Testis (tissue), 3 donors: ENCODE data around the gene DPP10. TPM values are rescaled to one million over a fixed set of nuclear protein-coding genes. Genes with fewer than 3 reads are reported as not detected.

Source experiments
- DNase-seq: peaks from one replicate; pipeline ENCODE4 v3.0.0-alpha.2; 2019
- H3K27ac ChIP-seq, 2 donors: fragments of 200-600 bp; sonication (generic); one replicate each; pipeline ENCODE4 v1.5.1; 2019
- H3K27me3 ChIP-seq: fragments of 200-600 bp; sonication (generic); one replicate; pipeline ENCODE4 v1.5.1; 2019
- H3K36me3 ChIP-seq: fragments of 200-600 bp; sonication (generic); one replicate; pipeline ENCODE4 v1.5.1; 2017; ENCODE audit warnings: low read depth; ENCODE audit errors: missing control alignments
- H3K4me1 ChIP-seq: fragments of 200-600 bp; sonication (generic); one replicate; pipeline ENCODE4 v1.5.1; 2019
- H3K4me3 ChIP-seq, 2 donors: fragments of 200-600 bp; sonication (generic); one replicate each; pipeline ENCODE4 v1.5.1; 2017 to 2019
- H3K9me3 ChIP-seq: fragments of 200-600 bp; sonication (generic); one replicate; pipeline ENCODE4 v1.5.1; 2017
- POLR2A ChIP-seq: fragments of 450-650 bp; IDR thresholded peaks from one replicate; pipeline ENCODE4 v1.6.1; 2017; ENCODE audit warnings: antibody characterized with exemption, mild to moderate bottlenecking, moderate library complexity
- WGBS, 2 donors: methylation state at CpG; one replicate each; pipeline ENCODE4 v1.1.5; 2018; 5-methylcytosine and 5-hydroxymethylcytosine counted together
- intact Hi-C: fragments of 100-400 bp; cut with DNase I; formaldehyde crosslinking; loops from one replicate; pipeline ENCODE4 v1.15.1; 2023; ENCODE audit warnings: low total_unique reads
- polyA plus RNA-seq: library from polyadenylated mRNA; stranded (reverse); fragments of 350-450 nt; fragmentation: Illumina TruSeq; extraction: RNeasy Lipid Tissue Mini Kit (QIAGEN cat#74804); gene quantifications from one replicate; pipeline ENCODE4 v1.2.3, GENCODE V29; 2014; ENCODE audit warnings: low read depth, low replicate concordance; ENCODE audit not compliant: insufficient read depth
- total RNA-seq, 2 donors: library from RNA; depleted of rRNA; stranded (reverse); fragments of >200 nt; gene quantifications; one replicate each; pipeline ENCODE4 v1.2.3, GENCODE V29; 2016
- TF ChIP-seq, protein P1 (sequence below), 3 experiments: fragments of 450-650 bp in 2 of 3; fragments of 200-600 bp in 1 of 3; sonication (generic) in 1 of 3; IDR thresholded peaks; one replicate each; pipeline ENCODE4 v1.5.1; 2016 to 2019; ENCODE audit warnings: antibody characterized with exemption in 3 of 3, mild to moderate bottlenecking in 2 of 3, moderate library complexity in 1 of 3

Gene DPP10
- total and polyA plus RNA-seq, 3 donors from 2014 or later = 1.7 to 6.7 (median 6.7) TPM

GRCh38 chr2:114929225-114929624 is 486.8 kb downstream of the DPP10 start:
- TF ChIP-seq, protein P1, sequence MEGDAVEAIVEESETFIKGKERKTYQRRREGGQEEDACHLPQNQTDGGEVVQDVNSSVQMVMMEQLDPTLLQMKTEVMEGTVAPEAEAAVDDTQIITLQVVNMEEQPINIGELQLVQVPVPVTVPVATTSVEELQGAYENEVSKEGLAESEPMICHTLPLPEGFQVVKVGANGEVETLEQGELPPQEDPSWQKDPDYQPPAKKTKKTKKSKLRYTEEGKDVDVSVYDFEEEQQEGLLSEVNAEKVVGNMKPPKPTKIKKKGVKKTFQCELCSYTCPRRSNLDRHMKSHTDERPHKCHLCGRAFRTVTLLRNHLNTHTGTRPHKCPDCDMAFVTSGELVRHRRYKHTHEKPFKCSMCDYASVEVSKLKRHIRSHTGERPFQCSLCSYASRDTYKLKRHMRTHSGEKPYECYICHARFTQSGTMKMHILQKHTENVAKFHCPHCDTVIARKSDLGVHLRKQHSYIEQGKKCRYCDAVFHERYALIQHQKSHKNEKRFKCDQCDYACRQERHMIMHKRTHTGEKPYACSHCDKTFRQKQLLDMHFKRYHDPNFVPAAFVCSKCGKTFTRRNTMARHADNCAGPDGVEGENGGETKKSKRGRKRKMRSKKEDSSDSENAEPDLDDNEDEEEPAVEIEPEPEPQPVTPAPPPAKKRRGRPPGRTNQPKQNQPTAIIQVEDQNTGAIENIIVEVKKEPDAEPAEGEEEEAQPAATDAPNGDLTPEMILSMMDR (IDR thresholded peaks at IDR 0.05) = no peak
- TF ChIP-seq POLR2A = no peak
- Histone ChIP-seq H3K27me3 (no peaks in the 10 kb centered on the region), H3K36me3 (no peaks in the 10 kb centered on the region), H3K4me1 (peaks cover 10% of the 10 kb centered on the region), H3K9me3 (no peaks in the 10 kb centered on the region), H3K4me3 (no peak overlapping the region), H3K27ac (no peak overlapping the region)
- intact Hi-C loops = no loop called here
- WGBS, 2 donors = 91 to 95% methylated on average over 7 of the region's 7 CpGs
- DNase-seq = no peak

DNA sequence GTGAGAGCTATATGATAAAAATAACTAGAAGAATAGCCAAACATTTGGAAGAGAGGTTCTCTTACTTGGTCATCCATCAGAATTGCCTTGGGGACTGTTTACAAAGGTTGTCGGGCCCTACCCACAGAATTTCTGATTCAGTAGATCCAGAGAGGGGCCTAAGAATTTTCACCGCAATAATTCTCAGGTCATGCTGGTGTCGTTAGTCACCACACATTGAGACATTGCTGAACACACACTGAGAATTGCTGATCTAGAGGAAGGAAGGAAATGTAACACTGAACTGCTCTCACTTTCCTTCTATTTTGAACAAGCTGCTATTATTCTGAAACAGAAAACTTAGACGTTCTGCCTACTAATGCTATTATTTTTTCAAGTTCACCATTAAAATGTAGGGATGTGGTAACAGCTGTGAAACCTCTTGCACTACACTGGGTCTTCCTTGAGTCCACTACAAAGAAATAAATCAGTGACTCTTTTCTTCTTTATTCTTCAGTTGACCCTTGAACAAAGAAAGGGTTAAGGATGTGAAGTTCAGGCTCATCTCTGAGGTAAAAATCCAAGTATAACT is 491.3 kb downstream of the DPP10 start:
- Histone ChIP-seq H3K4me3 (no peak overlapping the region), H3K9me3 (no peaks in the 10 kb centered on the region), H3K4me1 (no peaks in the 10 kb centered on the region), H3K27ac (no peak overlapping the region), H3K36me3 (no peaks in the 10 kb centered on the region), H3K27me3 (no peaks in the 10 kb centered on the region)
- WGBS, 2 donors = 80 to 82% methylated on average over 4 of the region's 4 CpGs
- no peak for TF ChIP-seq POLR2A
- intact Hi-C loops = no loop called here
- no peak for DNase-seq

DNA sequence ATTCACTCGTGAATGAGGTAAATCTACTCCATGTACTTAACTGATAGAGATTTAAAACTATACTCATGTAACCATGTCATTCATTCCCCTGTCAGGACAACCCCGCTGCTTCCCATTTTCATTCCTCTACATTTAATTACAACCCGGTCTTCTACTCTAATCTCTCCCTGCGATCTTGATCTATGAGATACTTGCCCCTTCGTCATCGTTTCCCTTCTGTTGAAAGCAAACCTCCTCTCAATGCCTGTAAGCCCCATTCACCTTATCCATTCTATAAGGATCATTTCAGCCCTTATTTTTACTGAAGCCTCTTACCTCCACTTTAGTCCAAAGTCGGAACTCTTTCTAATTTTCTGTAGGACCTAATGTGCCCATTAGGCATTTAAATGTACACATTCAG is 492.6 kb downstream of the DPP10 start:
- Histone ChIP-seq H3K27me3 (no peaks in the 10 kb centered on the region), H3K4me1 (no peaks in the 10 kb centered on the region), H3K9me3 (no peaks in the 10 kb centered on the region), H3K36me3 (no peaks in the 10 kb centered on the region), H3K27ac (no peak overlapping the region), H3K4me3 (no peak overlapping the region)
- DNase-seq = no peak
- TF ChIP-seq, protein P1 (IDR thresholded peaks at IDR 0.05) = no peak
- no peak for TF ChIP-seq POLR2A
- intact Hi-C loops = no loop called here
- WGBS, 2 donors = 75 to 81% methylated on average over 7 of the region's 7 CpGs

DNA sequence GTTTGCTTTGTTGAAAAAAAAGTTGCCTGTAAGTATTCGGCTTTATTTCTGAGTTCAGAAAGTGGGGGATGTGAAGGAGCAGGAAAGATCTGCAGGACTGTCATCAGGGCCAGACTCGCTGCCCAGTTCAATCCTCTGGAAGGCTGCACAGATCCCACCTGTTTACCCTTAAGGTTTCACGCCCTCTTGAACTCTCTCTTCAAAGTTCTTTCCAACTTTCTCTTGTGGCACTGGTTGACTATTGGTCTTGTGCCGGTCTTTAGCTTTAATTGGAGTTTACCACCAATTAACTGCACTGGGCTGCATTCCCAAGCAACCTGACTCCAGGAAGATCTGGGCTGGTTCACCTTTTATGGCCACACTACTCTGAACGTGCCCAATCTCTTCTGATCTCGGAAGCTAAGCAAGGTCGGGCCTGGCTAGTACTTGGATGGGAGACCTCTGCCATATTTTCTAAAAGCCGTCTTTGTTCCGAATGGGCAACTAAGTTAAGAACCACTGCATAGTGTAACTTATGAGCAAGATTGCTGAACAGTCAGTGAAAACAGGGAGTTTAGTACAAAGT is 495.0 kb downstream of the DPP10 start:
- no peak for DNase-seq
- Histone ChIP-seq H3K27ac (no peak overlapping the region), H3K27me3 (no peaks in the 10 kb centered on the region), H3K9me3 (no peaks in the 10 kb centered on the region), H3K4me3 (no peak overlapping the region), H3K4me1 (no peaks in the 10 kb centered on the region), H3K36me3 (no peaks in the 10 kb centered on the region)
- TF ChIP-seq, protein P1 (IDR thresholded peaks at IDR 0.05) = no peak
- no peak for TF ChIP-seq POLR2A
- intact Hi-C loops = no loop called here
- WGBS, 2 donors = 71 to 78% methylated on average over 9 of the region's 9 CpGs

- WGBS, 2 donors = 76 to 82% methylated on average over 3 of the region's 3 CpGs
- TF ChIP-seq, protein P1 (IDR thresholded peaks at IDR 0.05) = no peak
- no peak for TF ChIP-seq POLR2A
- Histone ChIP-seq H3K27me3 (no peaks in the 10 kb centered on the region), H3K4me3 (no peak overlapping the region), H3K27ac (no peak overlapping the region), H3K4me1 (no peaks in the 10 kb centered on the region), H3K36me3 (no peaks in the 10 kb centered on the region), H3K9me3 (no peaks in the 10 kb centered on the region)
- intact Hi-C loops = no loop called here
- DNase-seq = no peak
Measured at GRCh38 chr2:114940785-114941458, 498.5 kb downstream of the DPP10 start.
